Keratinocyte (primary cell): ENCODE measurements around the gene TMEM132C. TPM values are rescaled to one million over a fixed set of nuclear protein-coding genes. Genes with fewer than 3 reads are reported as not detected.
"Not testable (repeated sequence)": the region's sequence is repeated elsewhere in the genome, so short reads cannot be mapped to it uniquely, and the experiment has no call there.

Experiments used
- DNase-seq: peaks from one replicate; pipeline ENCODE4 v3.0.0-alpha.2; 2011; ENCODE audit warnings: low read depth, missing footprints, low spot score
- FAIRE-seq: peaks from 2 replicates; lab custom pipeline; 2011; peaks lifted over from hg19 to GRCh38; lab: Jason Lieb, UNC
- H2AFZ ChIP-seq: 2 replicates; pipeline ENCODE4 v1.6.0; 2012; ENCODE audit warnings: low read length, control low read depth, inconsistent platforms; ENCODE audit not compliant: control insufficient read depth
- H3K27ac ChIP-seq: 2 replicates; pipeline ENCODE4 v1.5.1; 2011; ENCODE audit warnings: low read length; ENCODE audit not compliant: control insufficient read depth, insufficient read depth
- H3K27me3 ChIP-seq: 3 replicates; pipeline ENCODE4 v1.6.0; 2011; ENCODE audit warnings: low read length; ENCODE audit not compliant: control insufficient read depth, insufficient read depth; ENCODE audit errors: extremely low read depth
- H3K36me3 ChIP-seq, 2 experiments: 2 replicates in 1 of 2; 3 replicates in 1 of 2; pipeline ENCODE4 v1.5.1; 2011; ENCODE audit warnings: low read length in 2 of 2, mild to moderate bottlenecking in 1 of 2; ENCODE audit not compliant: control insufficient read depth in 2 of 2, insufficient read depth in 2 of 2; ENCODE audit errors: extremely low read depth in 1 of 2
- H3K4me1 ChIP-seq: 3 replicates; pipeline ENCODE4 v1.5.1; 2011; ENCODE audit warnings: low read length; ENCODE audit not compliant: control insufficient read depth, insufficient read depth; ENCODE audit errors: extremely low read depth
- H3K4me2 ChIP-seq: 3 replicates; pipeline ENCODE4 v1.6.0; 2011; ENCODE audit warnings: low read depth, low read length; ENCODE audit not compliant: control insufficient read depth, insufficient read depth; ENCODE audit errors: extremely low read depth
- H3K4me3 ChIP-seq, 3 experiments: fragments of 200-600 bp in 1 of 3; sonication (generic) in 1 of 3; 2 replicates in 2 of 3; 3 replicates in 1 of 3; pipeline ENCODE4 v1.5.1; 2011 to 2016; ENCODE audit warnings: low read length in 3 of 3, mild to moderate bottlenecking in 3 of 3, control low read depth in 2 of 3, inconsistent platforms in 1 of 3, low read depth in 1 of 3, mixed read lengths in 1 of 3, mixed run types in 1 of 3, moderate library complexity in 1 of 3; ENCODE audit not compliant: control insufficient read depth in 2 of 3, insufficient read depth in 2 of 3; ENCODE audit errors: extremely low read depth in 1 of 3
- H3K79me2 ChIP-seq: 2 replicates; pipeline ENCODE4 v1.6.0; 2012; ENCODE audit warnings: low read length; ENCODE audit not compliant: control insufficient read depth, insufficient read depth
- H3K9ac ChIP-seq: 3 replicates; pipeline ENCODE4 v1.6.0; 2011; ENCODE audit warnings: low read length; ENCODE audit not compliant: control insufficient read depth, insufficient read depth; ENCODE audit errors: extremely low read depth
- H3K9me1 ChIP-seq: 3 replicates; pipeline ENCODE4 v1.6.0; 2011; ENCODE audit warnings: low read length; ENCODE audit not compliant: control insufficient read depth, insufficient read depth; ENCODE audit errors: extremely low read depth
- H3K9me3 ChIP-seq: 2 replicates; pipeline ENCODE4 v1.5.1; 2012; ENCODE audit warnings: low read depth, low read length; ENCODE audit not compliant: control insufficient read depth
- H4K20me1 ChIP-seq: 3 replicates; pipeline ENCODE4 v1.6.0; 2011; ENCODE audit warnings: low read length; ENCODE audit not compliant: control insufficient read depth, insufficient read depth; ENCODE audit errors: extremely low read depth
- CTCF ChIP-seq, 3 experiments: IDR thresholded peaks in 1 of 3; conservative IDR thresholded peaks in 1 of 3; optimal IDR thresholded peaks in 1 of 3; 2 replicates in 2 of 3; 3 replicates in 1 of 3; pipeline versions ENCODE3 to v1.5.1; 2011; ENCODE audit warnings: low read length in 3 of 3, mild to moderate bottlenecking in 3 of 3, moderate library complexity in 2 of 3, control low read depth in 1 of 3, inconsistent platforms in 1 of 3; ENCODE audit not compliant: insufficient read depth in 2 of 3; ENCODE audit errors: extremely low read depth in 1 of 3
- EZH2 ChIP-seq: IDR thresholded peaks from one replicate; pipeline ENCODE4 v1.6.1; 2012; ENCODE audit warnings: inconsistent platforms, mild to moderate bottlenecking, low read length, moderate library complexity
- dilution Hi-C: fragments of 300-500 bp; cut with MboI; formaldehyde crosslinking; loops from one replicate; pipeline ENCODE4 v1.7.0; 2020; ENCODE audit warnings: low sequenced_read_pairs; ENCODE audit not compliant: extremely low pct_ligation_motif_present
- polyA plus RNA-seq, 5 experiments: library from polyadenylated mRNA; depleted of rRNA in 3 of 5; stranded (reverse) in 3 of 5; stranded (forward) in 1 of 5; unstranded in 1 of 5; fragments of >200 nt; gene quantifications; 1 replicate in 1 of 5; 2 replicates in 3 of 5; 3 replicates in 1 of 5; pipeline versions ENCODE4 v1.2.1 to v1.2.3, GENCODE V29; 2011 to 2012; ENCODE audit warnings: missing spikeins in 2 of 5, low read depth in 1 of 5, low replicate concordance in 1 of 5

Gene TMEM132C
- polyA plus RNA-seq, 1 donor (not counting 4 experiments of a cell fraction or from before 2014, with no cell fraction given), result not detected

DNA sequence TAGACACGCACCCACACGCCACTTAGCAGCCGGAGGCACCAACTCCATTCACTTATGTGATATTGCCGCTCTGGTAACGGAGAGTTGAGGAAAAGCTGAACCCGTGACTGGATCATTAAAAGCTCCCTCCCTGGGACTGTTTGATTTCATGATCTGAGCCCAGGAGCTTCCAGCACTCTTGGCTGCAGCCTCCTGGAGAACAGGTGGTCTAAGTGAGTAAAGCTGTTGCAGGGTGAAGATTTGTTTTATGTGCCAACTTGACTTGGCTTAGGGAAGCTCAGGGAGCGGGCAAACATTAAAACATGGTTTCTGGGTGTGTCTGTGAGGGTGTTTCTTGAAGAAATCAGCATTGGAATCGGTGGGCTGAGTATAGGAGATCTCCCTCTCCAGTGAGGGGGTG is 16.9 kb upstream of the TMEM132C start:
- no peaks in the 10 kb centered on the region for H3K27me3 ChIP-seq

DNA sequence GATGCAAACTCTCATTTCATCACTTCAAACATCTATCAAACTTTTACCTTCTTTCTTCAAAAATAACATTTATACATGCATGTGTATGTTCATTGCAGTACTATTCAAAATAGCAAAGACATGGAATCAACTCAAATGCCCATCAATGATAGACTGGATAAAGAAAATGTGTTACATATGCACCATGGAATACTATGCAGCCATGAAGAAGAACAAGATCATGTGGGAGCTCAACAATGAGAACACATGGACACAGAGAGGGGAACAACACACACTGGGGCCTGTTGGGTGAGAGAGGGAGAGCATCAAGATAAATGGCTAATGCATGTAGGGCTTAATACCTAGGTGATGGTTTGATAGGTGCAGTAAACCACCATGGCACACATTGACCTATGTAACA is 13.1 kb upstream of the TMEM132C start:
- H4K20me1 ChIP-seq, H3K4me2 ChIP-seq, H3K9ac ChIP-seq, H3K36me3 ChIP-seq, H3K27ac ChIP-seq, H3K79me2 ChIP-seq, H3K27me3 ChIP-seq, H2AFZ ChIP-seq, DNase-seq, dilution Hi-C loops, H3K4me3 ChIP-seq, FAIRE-seq, H3K4me1 ChIP-seq, H3K9me1 ChIP-seq, H3K9me3 ChIP-seq: not testable (repeated sequence)

More for the DNA sequence above, 16.9 kb upstream of the TMEM132C start:
- peaks cover 3% of the 10 kb centered on the region for H3K9me3 ChIP-seq
- H3K4me2 ChIP-seq, result no peak overlapping the region
- H2AFZ ChIP-seq, result no peak overlapping the region
- H3K36me3 ChIP-seq, result no peaks in the 10 kb centered on the region
- TF ChIP-seq EZH2 (no peak), CTCF (optimal IDR thresholded peaks at IDR 0.05 in 1 of 3, IDR thresholded peaks at IDR 0.05 in 1 of 3, conservative IDR thresholded peaks at IDR 0.05 in 1 of 3; ENCODE audit: extremely low read depth in 1 of 3, insufficient read depth in 2 of 3, low read length in 3 of 3) (no peak)
- H3K9ac ChIP-seq, result no peak overlapping the region
- dilution Hi-C loops, result no loop called here
- H3K4me3 ChIP-seq, result no peak overlapping the region
- H3K27ac ChIP-seq, result no peak overlapping the region
- H3K9me1 ChIP-seq, result no peaks in the 10 kb centered on the region
- no peaks in the 10 kb centered on the region for H4K20me1 ChIP-seq
- FAIRE-seq (no peak), DNase-seq (no peak)
- H3K79me2 ChIP-seq, result no peaks in the 10 kb centered on the region
- H3K4me1 ChIP-seq, result no peaks in the 10 kb centered on the region

DNA sequence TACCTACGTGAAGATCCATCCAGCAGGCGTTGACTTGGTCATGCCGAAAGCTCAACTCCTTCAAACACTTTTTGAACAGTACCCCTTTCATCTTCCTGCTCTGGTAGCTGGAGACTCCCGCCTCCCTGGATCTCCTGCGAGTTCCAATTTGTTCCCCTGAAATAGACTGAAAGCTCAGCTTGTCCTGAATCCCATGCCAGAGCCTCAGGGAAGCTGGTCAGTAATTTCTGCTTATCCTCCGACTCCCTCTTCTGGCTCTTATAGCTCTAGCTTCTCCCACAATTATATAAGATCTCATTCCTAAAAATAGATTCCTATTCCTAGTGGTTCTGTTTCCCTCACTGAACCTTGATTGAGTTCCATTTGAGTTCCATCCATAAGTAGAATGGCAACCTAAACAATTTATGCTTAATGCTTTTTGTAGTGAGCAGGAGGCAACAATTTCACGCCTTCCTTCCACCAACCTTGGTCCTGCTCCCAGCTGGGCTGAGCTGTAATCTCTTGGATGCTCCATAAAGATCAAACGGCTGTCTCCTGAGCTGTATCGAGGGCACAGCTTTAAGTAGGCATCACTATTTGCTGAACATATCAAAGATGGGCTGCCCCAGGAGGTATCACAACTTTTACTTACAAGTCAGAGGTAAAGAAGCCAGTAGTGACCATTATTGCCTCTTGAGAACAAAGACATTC is 8.0 kb upstream of the TMEM132C start:
- Histone ChIP-seq H3K4me3 (no peak overlapping the region), H3K4me2 (no peak overlapping the region), H4K20me1 (no peaks in the 10 kb centered on the region), H3K9me1 (no peaks in the 10 kb centered on the region), H3K79me2 (no peaks in the 10 kb centered on the region), H3K27me3 (no peaks in the 10 kb centered on the region), H2AFZ (no peak overlapping the region), H3K4me1 (no peaks in the 10 kb centered on the region), H3K36me3 (no peaks in the 10 kb centered on the region), H3K9ac (no peak overlapping the region), H3K27ac (no peak overlapping the region), H3K9me3 (no peaks in the 10 kb centered on the region)
- dilution Hi-C loops, result no loop called here
- TF ChIP-seq EZH2, result no peak
- no peak for DNase-seq
- no peak for FAIRE-seq
